RWPE2 (cell line): Measurements from ENCODE around the gene FOXN3.

Experiments used
- ATAC-seq: fragments of 200-7000 bp; cut with Tn5 transposase; 3 replicates; pipeline ENCODE4 v1.9.1; 2021; ENCODE audit warnings: low read depth
- DNase-seq: peaks from one replicate; pipeline ENCODE4 v3.0.0-alpha.2; 2020; ENCODE audit warnings: low spot score
- H3K27ac ChIP-seq: fragments of 450-650 bp; 2 replicates; pipeline ENCODE4 v1.5.1; 2017; ENCODE audit warnings: mild to moderate bottlenecking; ENCODE audit not compliant: poor library complexity, severe bottlenecking
- H3K27me3 ChIP-seq: fragments of 250-450 bp; sonication (Bioruptor Pico); 2 replicates; pipeline ENCODE4 v1.5.1; 2021; ENCODE audit warnings: mild to moderate bottlenecking, moderate library complexity; ENCODE audit not compliant: insufficient read depth, poor library complexity, severe bottlenecking
- H3K36me3 ChIP-seq: fragments of 250-450 bp; sonication (Bioruptor Pico); 2 replicates; pipeline ENCODE4 v1.5.1; 2020; ENCODE audit warnings: low read depth, mild to moderate bottlenecking, moderate library complexity
- H3K4me1 ChIP-seq: fragments of 250-450 bp; sonication (Bioruptor Pico); 2 replicates; pipeline ENCODE4 v1.5.1; 2021; ENCODE audit warnings: mild to moderate bottlenecking, moderate library complexity; ENCODE audit not compliant: insufficient read depth, poor library complexity, severe bottlenecking
- H3K4me3 ChIP-seq: fragments of 250-450 bp; sonication (Bioruptor Pico); 2 replicates; pipeline ENCODE4 v1.5.1; 2021; ENCODE audit warnings: mild to moderate bottlenecking, moderate library complexity; ENCODE audit not compliant: severe bottlenecking
- H3K9me3 ChIP-seq: fragments of 250-450 bp; sonication (Bioruptor Pico); 2 replicates; pipeline ENCODE4 v1.5.1; 2021; ENCODE audit warnings: mild to moderate bottlenecking, moderate library complexity; ENCODE audit not compliant: severe bottlenecking
- CTCF ChIP-seq: fragments of 450-650 bp; IDR thresholded peaks from one replicate; pipeline ENCODE4 v1.5.1; 2017; ENCODE audit warnings: mild to moderate bottlenecking, moderate library complexity; ENCODE audit not compliant: poor library complexity, severe bottlenecking

FOXN3 gene

GRCh38 chr14:89269404-89269803, 147.6 kb downstream of the FOXN3 start:
- H3K27ac ChIP-seq = no peak overlapping the region

GRCh38 chr14:89268514-89268913, 148.5 kb downstream of the FOXN3 start:
- DNase-seq = no peak
- Histone ChIP-seq H3K27ac (no peak overlapping the region), H3K27me3 (no peaks in the 10 kb centered on the region), H3K4me1 (no peaks in the 10 kb centered on the region), H3K9me3 (no peaks in the 10 kb centered on the region), H3K4me3 (no peak overlapping the region), H3K36me3 (no peaks in the 10 kb centered on the region)
- TF ChIP-seq CTCF = no peak
- ATAC-seq = no peak

More at GRCh38 chr14:89269404-89269803, 147.6 kb downstream of the FOXN3 start:
- DNase-seq (no peak), ATAC-seq (no peak)
- Histone ChIP-seq H3K9me3 (no peaks in the 10 kb centered on the region), H3K36me3 (no peaks in the 10 kb centered on the region), H3K4me3 (no peak overlapping the region), H3K4me1 (no peaks in the 10 kb centered on the region), H3K27me3 (no peaks in the 10 kb centered on the region)
- no peak for TF ChIP-seq CTCF

- Histone ChIP-seq H3K36me3 (no peaks in the 10 kb centered on the region), H3K4me1 (no peaks in the 10 kb centered on the region), H3K27me3 (no peaks in the 10 kb centered on the region), H3K4me3 (no peak overlapping the region), H3K9me3 (no peaks in the 10 kb centered on the region), H3K27ac (no peak overlapping the region)
- ATAC-seq = no peak
- no peak for TF ChIP-seq CTCF
- DNase-seq = no peak
Observed at GRCh38 chr14:89267656-89268055, 149.4 kb downstream of the FOXN3 start.

GRCh38 chr14:89267163-89267562, 149.9 kb downstream of the FOXN3 start:
- no peaks in the 10 kb centered on the region for H3K4me1 ChIP-seq
- H3K27ac ChIP-seq = no peak overlapping the region
- no peaks in the 10 kb centered on the region for H3K27me3 ChIP-seq
- H3K9me3 ChIP-seq = no peaks in the 10 kb centered on the region
- no peak for TF ChIP-seq CTCF
- DNase-seq = no peak
- no peaks in the 10 kb centered on the region for H3K36me3 ChIP-seq
- no peak for ATAC-seq
- H3K4me3 ChIP-seq = no peak overlapping the region

GRCh38 chr14:89266754-89267153, 150.3 kb downstream of the FOXN3 start:
- no peaks in the 10 kb centered on the region for H3K36me3 ChIP-seq
- H3K27ac ChIP-seq = no peak overlapping the region
- no peaks in the 10 kb centered on the region for H3K27me3 ChIP-seq
- H3K4me1 ChIP-seq = no peaks in the 10 kb centered on the region
- no peaks in the 10 kb centered on the region for H3K9me3 ChIP-seq
- ATAC-seq (no peak), DNase-seq (no peak)
- no peak overlapping the region for H3K4me3 ChIP-seq
- no peak for TF ChIP-seq CTCF
